Cerebellar cortex (tissue), 1 donor: Measurements from ENCODE around the gene SGTA.
"Not testable (repeated sequence)": the region's sequence is repeated elsewhere in the genome, so short reads cannot be mapped to it uniquely, and the experiment has no call there.

Experiments used
- DNase-seq: peaks from one replicate; pipeline ENCODE4 v3.0.0-alpha.2; 2015; ENCODE audit warnings: low spot score

SGTA gene, protein sequence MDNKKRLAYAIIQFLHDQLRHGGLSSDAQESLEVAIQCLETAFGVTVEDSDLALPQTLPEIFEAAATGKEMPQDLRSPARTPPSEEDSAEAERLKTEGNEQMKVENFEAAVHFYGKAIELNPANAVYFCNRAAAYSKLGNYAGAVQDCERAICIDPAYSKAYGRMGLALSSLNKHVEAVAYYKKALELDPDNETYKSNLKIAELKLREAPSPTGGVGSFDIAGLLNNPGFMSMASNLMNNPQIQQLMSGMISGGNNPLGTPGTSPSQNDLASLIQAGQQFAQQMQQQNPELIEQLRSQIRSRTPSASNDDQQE

GRCh38 chr19:2782936-2783780 is at the start of gene SGTA:
SGTA (minus strand) TSS chr19:2783273; CDS start chr19:2769068, 14,205 bp downstream.
- peak; percentile 99 for DNase-seq

DNA sequence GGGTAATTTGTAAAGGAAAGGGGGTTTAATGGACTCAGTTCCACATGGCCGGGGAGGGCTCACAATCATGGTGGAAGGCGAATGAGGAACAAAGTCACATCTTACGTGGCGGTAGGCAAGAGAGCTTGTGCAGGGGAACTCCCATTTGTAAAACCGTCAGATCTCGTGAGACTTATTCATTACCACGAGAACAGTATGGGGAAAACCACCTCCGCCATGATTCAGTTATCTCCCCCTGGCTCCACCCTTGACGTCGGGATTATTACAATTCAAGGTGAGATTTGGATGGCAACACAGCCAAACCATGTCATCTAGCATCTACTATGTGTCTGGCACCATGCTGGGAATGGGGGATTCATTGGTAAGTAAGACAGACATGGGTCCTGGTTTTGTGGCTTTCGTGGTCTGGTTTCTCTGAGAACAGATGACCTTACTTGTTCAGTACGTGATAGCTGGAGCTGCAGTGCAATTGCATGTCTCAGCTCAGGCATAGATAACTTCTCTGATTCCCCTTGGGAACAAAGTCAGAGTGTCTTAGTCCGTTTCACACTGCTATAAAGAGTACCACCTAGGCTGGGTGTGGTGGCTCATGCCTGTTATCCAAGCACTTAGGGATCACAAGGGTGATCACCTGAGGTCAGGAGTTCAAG is 44.9 kb upstream of the SGTA start:
- no peak for DNase-seq

DNA sequence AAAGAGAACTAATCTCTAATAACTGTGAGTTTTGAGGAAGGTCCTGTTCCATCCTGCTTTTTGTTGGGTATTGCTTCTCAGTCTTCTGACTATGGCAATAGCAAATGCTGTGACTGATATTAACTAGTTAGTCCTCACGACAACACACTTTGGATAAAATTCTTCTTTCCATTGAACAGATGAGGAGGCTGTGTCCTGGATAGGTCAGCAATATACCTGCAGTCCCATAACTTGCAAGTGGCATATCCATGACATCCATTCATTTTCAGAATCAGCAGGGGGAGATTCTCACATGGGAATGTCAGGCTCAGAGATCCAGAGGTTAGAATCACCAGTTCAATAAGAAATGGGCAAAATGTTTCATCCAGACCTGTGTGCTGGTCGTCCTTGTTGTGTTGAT is 43.9 kb upstream of the SGTA start:
- no peak for DNase-seq

DNA sequence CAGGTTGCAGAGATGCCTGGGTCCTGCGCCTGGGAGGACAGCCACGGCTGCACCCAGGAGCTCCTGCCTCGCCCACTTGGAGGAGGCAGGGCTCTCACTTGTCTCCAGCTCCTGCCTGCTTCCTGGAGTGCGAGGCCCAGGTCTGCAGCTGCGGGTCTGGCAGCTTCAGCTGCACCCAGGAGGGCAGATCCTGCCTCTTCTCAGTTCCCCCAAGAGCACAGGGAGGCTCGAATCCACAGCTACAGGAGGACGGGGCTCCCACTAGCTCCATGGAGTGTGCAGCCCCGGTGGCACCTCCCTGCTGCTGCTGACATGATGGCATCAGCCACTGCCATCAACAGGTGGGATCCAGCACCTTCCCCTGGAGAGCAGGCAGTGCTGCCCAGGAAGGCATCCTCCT is 41.1 kb upstream of the SGTA start:
- DNase-seq: no peak

DNA sequence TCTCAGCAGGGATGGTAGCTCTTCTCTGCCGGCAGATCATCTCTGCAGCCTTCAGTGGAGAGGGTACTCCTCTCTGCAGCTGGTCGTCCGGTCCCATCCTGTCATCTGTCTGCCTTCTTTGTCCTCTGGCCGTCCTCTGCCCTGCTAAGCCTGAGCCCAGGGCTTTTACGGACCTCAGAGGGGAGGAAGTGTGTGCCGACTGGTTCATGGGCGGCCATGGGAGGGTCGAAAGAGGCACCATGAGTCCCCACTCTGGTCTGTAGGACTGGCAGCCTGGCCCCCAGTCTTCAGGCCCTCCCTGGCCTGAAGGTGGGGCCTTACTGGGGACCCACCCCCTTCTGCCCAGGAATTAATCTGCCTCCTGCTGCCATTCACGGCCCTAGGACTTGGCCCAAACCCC is 40.6 kb upstream of the SGTA start:
- DNase-seq: no peak

DNA sequence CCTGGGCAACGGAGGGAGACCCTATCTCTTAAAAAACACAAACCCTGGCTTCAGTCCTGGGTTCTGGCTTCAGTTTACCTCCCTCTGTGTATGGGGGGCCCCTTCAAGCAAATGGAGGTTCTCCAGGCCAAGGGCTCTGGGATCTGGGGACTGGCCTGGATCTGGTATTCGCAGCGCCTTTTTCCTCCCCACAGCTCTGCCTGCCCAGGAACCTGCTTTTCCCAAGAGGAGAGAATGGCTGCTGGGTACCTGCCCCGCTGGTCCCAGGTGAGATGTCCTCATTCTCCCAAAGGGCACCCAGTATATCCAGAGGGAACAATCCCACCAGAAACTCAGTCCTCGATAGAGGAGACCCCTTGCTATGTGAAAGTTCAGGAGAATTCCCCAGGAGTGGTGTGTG is 39.8 kb upstream of the SGTA start:
- DNase-seq: no peak

GRCh38 chr19:2820112-2820702 is 37.1 kb upstream of the SGTA start:
- no peak for DNase-seq

DNA sequence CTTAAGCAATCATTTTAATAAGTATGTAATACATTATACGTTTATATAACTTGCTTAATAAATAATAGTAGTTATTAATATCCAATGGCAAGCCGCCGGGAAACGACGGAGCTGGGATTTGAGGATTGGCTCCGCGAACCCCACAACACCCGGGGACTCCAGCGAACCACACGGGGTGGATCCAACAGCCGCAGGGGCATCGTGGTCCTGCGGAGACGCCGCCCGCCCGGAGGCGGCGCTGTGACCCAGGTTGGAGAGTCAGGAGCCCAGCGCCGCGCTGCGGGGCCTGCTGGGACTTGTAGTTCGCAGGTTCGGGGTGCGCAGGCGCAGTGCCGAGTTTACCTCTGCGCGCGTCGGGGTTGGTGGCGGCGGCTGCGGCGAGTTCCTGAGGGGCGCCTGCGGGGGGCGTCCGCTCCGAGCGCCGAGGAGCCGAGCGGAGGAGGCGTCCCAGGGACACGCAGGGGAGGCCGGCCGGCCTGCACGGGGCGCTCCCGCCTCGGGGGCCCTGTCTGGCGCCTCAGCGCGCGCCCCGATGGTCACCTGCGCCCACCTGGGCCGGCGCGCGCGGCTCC is 36.6 kb upstream of the SGTA start, which contains the start of gene ZNF554:
Gene ZNF554 (plus strand): TSS at position 329 of the 572 bp plus-strand sequence. CDS start 204 bp downstream, at position 533.
- DNase-seq: peak; percentile 94

- not testable (repeated sequence) for DNase-seq
Measured at GRCh38 chr19:2817237-2817829, 34.3 kb upstream of the SGTA start.

DNA sequence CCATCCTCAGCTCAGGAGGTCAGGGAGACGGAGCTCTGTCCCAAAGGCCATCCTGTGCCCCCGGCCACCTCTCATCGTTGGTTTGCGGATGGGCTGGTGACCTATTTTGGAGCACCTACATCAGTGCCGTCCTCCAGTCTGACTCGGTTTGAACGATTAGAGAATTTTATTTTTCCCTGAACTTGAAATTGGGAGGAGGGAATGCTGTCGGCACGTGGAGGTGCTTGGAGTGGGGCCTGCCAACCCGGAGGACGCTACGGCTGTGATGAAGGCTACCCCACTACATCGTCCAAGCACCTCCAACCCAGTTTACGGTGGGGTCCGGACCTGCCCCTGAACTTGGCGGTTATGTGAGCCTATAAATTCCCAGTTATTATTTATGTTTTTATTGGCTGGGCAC is 33.6 kb upstream of the SGTA start:
- DNase-seq: no peak

- DNase-seq: no peak
Measured at GRCh38 chr19:2815923-2816322, 32.9 kb upstream of the SGTA start.

GRCh38 chr19:2815191-2815614 is 32.1 kb upstream of the SGTA start:
- DNase-seq: no peak

GRCh38 chr19:2814426-2814825 is 31.4 kb upstream of the SGTA start:
- no peak for DNase-seq

DNA sequence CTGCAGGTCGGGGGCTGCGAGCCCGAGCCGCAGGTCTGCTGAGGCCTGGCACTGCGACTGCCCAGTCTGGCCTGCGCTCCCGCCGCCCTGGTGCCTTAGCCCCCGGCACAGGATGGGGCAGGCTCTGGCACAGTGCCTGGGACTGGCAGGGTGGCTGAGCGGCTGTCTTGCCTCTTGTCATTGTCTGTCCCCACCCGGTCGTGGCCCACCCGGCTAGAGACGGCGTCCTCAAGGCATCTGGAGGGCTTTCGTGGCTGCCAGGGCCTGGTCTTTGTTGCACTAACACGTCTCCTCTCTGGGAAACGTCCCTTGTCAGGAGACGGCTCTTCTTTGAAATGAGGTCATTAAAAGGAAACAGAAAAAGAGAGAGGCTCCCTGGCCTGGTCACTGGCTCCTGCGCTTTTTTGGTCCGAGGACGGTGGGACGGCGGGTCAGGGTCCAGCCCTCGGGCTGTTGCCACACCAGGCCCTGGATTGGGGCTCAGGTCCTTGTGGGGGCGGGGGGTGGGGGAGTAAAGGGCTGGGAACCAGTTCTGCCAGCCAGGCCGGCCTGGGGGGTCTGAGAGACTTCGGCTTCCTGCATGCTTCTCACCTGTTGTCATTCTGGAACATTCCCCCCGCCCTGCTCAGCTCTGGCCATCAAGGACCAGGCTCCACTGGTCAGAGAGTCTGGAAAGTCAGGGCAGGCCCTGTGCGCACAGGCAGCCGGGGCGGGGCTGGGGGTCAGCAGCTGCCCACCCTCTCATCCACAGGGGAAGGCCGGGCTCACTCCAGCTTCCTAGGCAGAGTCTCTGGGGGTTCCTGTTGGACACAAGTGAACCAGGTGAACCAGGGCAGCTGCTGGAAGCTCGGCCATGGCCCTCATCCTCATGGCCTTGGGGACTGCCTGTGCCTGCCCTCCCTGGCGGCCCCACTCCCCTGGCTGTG is 30.4 kb upstream of the SGTA start:
- peak; percentile 12 for DNase-seq

GRCh38 chr19:2812414-2813234 is 29.6 kb upstream of the SGTA start:
- no peak for DNase-seq

GRCh38 chr19:2811735-2812413 is 28.8 kb upstream of the SGTA start:
- peak; percentile 69 for DNase-seq

DNA sequence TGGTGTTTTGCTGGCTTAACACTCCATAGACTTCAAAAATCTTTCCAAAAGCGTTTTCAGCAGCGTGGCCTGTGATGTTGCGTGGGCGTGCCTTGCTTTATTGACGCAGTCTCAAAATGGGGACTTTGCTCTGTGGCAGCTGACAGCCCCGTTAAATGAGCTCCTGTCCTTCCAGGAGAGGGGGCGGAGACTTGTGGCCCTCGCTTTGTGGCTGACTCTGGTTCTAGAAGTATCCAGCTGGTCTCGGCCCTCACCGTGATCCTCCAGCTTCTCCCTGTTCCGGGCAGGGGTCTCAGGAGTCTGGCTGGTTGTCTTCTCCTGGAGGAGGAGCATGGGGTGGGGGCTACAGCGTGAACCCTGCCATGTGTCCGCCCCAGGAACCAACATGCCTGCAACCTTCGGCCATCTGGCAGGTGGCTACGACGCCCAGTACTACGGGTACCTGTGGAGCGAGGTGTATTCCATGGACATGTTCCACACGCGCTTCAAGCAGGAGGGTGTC is 28.2 kb upstream of the SGTA start:
- no peak for DNase-seq
